HL-60 (cell line): ENCODE results near the gene MRPL21.

Experiments
- DNase-seq, 2 experiments: peaks; one replicate each; pipeline ENCODE4 v3.0.0-alpha.2; 2010 to 2020; ENCODE audit warnings: low read depth in 1 of 2, low spot score in 1 of 2
- H3K27ac ChIP-seq: fragments of 250-450 bp; sonication (Bioruptor Pico); replicated peaks from 2 replicates; pipeline ENCODE4 v1.5.1; 2020; ENCODE audit warnings: mild to moderate bottlenecking, moderate library complexity
- H3K27me3 ChIP-seq: fragments of 250-450 bp; sonication (Bioruptor Pico); 2 replicates; pipeline ENCODE4 v1.5.1; 2021; ENCODE audit warnings: mild to moderate bottlenecking, moderate library complexity; ENCODE audit not compliant: insufficient read depth, poor library complexity, severe bottlenecking
- H3K4me3 ChIP-seq: replicated peaks from 2 replicates; pipeline ENCODE4 v1.5.1; 2011; ENCODE audit warnings: mild to moderate bottlenecking, control low read depth, low read length; ENCODE audit not compliant: insufficient read depth
- CTCF ChIP-seq: IDR thresholded peaks from one replicate; pipeline ENCODE4 v1.5.1; 2011; ENCODE audit warnings: low read length, control low read depth, inconsistent platforms; ENCODE audit not compliant: insufficient read depth
- GABPA ChIP-seq: IDR thresholded peaks from 2 replicates; pipeline ENCODE4 v1.6.1; 2012; ENCODE audit warnings: low read depth
- POLR2AphosphoS5 ChIP-seq: IDR thresholded peaks from 2 replicates; pipeline ENCODE4 v1.6.1; 2012; ENCODE audit warnings: low read depth
- REST ChIP-seq: IDR thresholded peaks from 2 replicates; pipeline ENCODE4 v1.6.1; 2012; ENCODE audit warnings: low read depth; ENCODE audit not compliant: insufficient replicate concordance
- SPI1 ChIP-seq: IDR thresholded peaks from 2 replicates; pipeline ENCODE4 v1.6.1; 2012; ENCODE audit warnings: low read depth, mild to moderate bottlenecking, borderline replicate concordance

MRPL21 gene

GRCh38 chr11:68855205-68855981, 48.2 kb downstream of the MRPL21 start:
- Histone ChIP-seq H3K27ac (peak overlapping the region; percentile 73), H3K4me3 (peak overlapping the region; percentile 65), H3K27me3 (no peaks in the 10 kb centered on the region)
- TF ChIP-seq CTCF (no peak), REST (no peak), SPI1 (peak; percentile 56; the same call in 1 of the 2 replicates)
- peak; percentile 51 to 72 for DNase-seq

GRCh38 chr11:68854273-68854958, 49.2 kb downstream of the MRPL21 start:
- Histone ChIP-seq H3K4me3 (peak overlapping the region; percentile 65; the same call in 1 of the 2 replicates), H3K27me3 (no peaks in the 10 kb centered on the region), H3K27ac (no peak overlapping the region; the same call in 1 of the 2 replicates)
- no peak for DNase-seq
- no peak for TF ChIP-seq POLR2AphosphoS5
- TF ChIP-seq GABPA, result no peak
- TF ChIP-seq REST, result no peak
- no peak for TF ChIP-seq SPI1
- TF ChIP-seq CTCF, result no peak

- TF ChIP-seq SPI1 (no peak), CTCF (no peak), GABPA (no peak), POLR2AphosphoS5 (no peak)
- H3K27ac ChIP-seq, result no peak overlapping the region
- no peaks in the 10 kb centered on the region for H3K27me3 ChIP-seq
- DNase-seq, result no peak
- H3K4me3 ChIP-seq, result no peak overlapping the region
Measured at GRCh38 chr11:68852628-68853027, 51.0 kb downstream of the MRPL21 start.

- no peak for DNase-seq
- H3K27me3 ChIP-seq, result no peaks in the 10 kb centered on the region
- H3K27ac ChIP-seq, result no peak overlapping the region
- H3K4me3 ChIP-seq, result no peak overlapping the region
- no peak for TF ChIP-seq POLR2AphosphoS5
- TF ChIP-seq SPI1, result no peak
- TF ChIP-seq REST, result no peak
- no peak for TF ChIP-seq GABPA
- no peak for TF ChIP-seq CTCF
Measured at GRCh38 chr11:68848429-68848828, 55.2 kb downstream of the MRPL21 start.
